GM19328 (cell line): Measurements from ENCODE around the gene MOB3C.

ENCODE experiments used
- ATAC-seq: cut with Tn5 transposase; IDR thresholded peaks from one replicate; pipeline ENCODE4 v1.9.1; 2021; ENCODE audit warnings: mild to moderate bottlenecking, moderate library complexity; ENCODE audit not compliant: unreplicated experiment

MOB3C gene

GRCh38 chr1:46580140-46580903 lies 36.3 kb downstream of the MOB3C start:
- ATAC-seq: no peak

- ATAC-seq: no peak
Measured at GRCh38 chr1:46577671-46578070, 38.9 kb downstream of the MOB3C start.

GRCh38 chr1:46576596-46576995 lies 40.0 kb downstream of the MOB3C start:
- no peak for ATAC-seq

DNA sequence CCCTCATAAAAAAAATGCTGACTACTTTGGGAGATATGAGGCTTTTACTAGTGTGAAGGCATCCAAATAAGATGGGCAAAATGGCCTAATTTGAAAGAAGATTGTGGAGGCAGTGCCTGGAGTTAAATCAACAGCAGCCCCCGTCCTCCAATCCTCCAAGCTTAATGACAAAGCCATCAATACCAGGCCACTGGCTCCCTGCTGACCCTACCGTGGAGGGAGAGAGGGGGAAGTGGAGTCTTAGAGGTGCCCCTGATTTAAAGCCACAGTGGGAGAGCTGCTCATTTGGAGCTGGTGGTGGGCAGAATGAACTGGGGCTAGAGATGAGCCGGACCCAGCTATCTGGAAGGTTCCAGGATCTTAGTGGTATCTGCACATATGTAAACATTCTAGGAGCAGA lies 40.8 kb downstream of the MOB3C start:
- ATAC-seq: no peak

DNA sequence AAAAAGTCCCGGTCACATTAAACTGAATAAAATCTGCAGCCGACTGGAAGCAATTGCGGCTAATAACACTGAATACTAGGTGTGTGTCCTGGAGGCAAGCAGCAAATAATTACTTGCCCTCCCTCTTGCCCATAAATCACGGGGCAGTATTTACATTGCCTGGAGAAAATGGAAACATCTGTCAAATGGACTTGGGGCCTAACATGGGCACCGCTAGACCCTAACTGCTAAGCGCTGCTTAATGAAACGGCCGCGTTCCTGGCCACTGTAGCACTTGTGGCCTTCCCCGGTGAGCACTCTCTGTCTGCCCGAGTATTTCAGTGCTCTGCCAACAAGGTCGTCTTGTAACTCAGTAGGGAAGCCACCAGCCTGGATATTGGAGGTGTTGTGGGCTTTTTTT lies 41.3 kb downstream of the MOB3C start:
- no peak for ATAC-seq

GRCh38 chr1:46571691-46572225 lies 44.9 kb downstream of the MOB3C start:
- ATAC-seq: no peak

DNA sequence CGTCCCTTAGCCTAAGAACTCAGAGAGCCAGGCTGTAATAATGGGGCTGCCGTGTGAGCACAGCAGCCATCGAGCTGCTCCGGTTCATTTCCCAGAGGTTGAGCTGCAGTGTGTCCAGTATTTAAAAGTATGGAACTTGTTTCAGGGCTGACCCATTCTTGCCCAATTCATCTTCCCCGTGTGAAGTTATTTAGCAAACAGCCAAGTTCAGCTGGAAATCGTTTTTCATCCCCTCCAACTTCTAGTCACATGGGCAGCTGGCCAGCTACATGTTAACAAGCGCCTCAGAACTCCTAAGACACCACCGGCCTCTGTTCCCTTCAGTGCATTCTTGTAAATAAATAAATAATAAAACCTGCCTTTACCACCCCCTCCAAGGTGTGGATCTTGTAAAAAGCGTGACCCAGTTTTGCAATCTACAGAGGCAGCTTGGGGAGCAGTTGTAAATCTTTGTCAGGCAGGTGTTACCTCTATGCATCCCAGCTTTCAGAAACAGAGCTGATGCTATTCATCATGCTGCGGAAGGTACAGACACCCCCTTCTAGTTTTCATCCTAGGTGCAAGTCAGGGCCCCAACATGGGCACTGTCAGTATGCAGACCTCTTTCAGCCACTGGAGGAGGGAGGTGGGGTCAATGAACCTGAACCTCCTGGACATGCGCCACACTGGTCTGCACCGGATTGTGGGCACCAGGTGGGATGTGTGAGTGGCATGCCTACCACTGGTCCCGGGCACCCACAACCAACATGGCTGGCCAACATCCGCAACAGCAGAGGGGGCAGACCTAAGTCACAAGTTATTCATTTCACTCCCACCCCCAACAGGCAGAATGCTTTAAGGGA lies 46.5 kb downstream of the MOB3C start:
- ATAC-seq: no peak

DNA sequence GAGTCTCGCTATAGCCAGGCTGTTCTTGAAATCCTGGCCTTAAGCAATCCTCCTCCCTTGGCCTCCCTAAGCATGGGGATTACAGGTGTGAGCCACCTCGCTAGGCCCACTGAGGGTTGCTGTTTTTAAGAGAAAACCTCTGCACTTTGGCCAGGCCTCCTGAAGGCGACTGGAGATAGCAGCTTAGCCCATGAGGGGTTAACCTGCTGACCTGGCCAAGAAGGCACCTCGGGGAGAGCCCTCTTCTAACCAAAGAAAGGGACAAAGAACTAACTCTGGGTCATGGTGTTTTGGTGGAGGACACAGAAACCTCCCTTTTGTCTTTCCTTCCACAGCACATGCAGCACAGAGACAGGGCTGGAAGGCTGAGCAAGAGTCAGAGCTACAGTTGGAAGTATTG lies 47.5 kb downstream of the MOB3C start:
- ATAC-seq: no peak

DNA sequence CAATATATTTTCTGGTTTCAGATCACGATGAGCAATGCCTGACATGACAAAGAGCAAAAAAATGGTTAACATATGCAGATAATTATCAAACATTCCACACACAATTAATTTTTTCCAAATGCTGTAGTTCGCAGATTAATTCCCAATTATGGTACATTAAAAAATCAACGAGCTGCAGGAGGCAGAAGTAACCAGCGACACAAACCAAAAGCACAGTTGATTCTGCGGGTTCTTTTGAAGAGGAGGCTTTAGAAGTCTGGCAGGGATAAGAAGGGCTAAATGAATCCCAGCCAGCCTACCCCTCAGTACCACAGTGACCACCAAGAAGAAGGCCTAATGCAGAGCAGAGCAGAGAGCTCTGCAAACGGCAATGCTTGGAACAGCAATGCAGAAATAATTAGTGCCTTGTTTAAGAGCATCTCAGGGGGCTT lies 48.1 kb downstream of the MOB3C start:
- ATAC-seq: no peak

- no peak for ATAC-seq
Measured at GRCh38 chr1:46563341-46563740, 53.3 kb downstream of the MOB3C start.

- no peak for ATAC-seq
Measured at GRCh38 chr1:46562498-46562897, 54.1 kb downstream of the MOB3C start.

DNA sequence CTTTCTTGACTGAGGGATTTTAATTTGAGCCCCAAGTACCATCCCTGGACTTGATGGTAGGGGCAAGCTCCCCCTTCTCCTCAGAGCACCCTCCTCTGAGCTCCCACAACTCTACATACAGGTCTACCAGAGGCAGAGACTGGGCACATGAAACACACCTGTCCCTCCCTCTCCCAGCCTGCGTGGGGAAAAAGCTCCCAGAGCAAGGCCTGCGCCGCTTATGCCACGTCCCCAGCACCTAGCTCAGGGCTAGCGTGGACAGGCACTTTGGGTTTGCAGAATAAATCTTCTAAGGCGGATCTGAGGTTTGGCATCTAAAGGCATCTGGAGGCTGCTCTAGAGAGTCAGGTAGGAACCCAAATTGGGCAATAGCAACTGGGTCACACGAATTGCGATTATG lies 57.6 kb downstream of the MOB3C start:
- ATAC-seq: no peak

DNA sequence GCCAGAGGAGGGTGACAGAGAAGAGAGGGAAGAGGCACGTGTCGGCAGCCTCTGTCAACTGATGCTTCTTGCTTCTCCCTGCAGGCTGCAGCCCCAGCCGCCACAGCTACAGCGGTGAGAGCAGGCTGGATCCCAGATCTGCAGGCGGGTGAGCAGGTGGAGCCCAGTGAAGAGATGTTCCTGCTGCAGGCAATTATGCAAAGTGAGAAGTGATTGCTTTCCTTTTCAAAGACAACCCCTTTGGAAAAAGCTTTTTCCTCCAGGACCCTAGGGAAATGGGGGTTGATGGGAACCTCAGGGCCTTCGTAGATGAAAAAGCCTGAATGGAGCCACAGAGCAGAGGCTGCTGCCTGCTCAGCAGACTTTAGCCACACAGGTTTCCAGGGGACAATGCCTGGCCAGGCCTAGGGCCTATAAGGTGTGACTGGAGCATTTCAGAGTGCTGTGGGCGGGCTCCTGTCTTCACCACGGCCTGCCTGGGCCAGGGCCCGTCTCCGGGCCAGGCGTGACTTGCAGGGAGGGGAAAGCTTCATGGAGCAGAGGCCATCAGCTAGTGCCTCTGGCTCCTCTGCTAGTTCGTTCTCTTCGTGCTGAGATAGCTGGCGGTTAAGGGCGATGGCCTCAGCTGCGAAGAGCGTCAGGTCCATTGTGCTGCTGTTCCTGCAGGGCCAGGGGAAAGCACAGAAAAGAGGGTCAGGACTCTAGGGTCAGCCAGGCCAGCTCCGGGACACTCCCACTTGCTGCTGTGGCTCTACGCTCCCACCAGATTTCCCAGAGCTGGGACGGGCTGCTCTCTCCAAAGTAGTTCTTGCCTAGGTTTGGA lies 58.3 kb downstream of the MOB3C start:
- no peak for ATAC-seq
